Measurements from ENCODE around the gene PGAP6.
"Not testable (repeated sequence)": the region's sequence is repeated elsewhere in the genome, so short reads cannot be mapped to it uniquely, and the experiment has no call there.

PGAP6 gene

DNA sequence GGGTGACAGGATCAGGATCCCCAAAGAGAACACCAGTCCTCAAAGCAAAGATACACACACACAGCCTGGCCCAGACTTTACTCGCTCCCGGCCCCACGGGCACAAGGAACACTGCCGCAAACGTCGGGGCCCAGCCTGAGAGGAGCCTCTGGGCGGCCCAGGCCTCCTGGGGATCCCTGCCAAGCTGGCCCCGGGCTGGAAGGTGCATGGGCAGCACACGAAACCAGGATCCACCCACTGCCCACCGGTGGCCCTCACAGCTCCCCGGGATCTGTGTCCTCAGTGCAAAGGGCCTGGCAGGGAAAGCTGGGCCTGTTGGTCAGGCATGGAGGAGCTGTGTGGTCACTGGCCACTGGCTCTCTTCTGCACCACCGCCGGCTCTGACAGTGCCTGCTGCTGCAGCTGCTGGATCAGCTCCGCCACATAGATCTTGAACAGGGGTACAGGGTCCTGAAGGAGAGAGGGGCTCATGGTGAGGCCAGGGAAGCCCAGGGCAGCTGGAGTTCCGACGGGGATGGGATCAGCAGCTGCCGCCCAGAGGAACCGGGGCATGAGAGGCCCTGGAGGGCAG is 14.4 kb downstream of the PGAP6 start:
- no peak for DNase-seq (ENCODE audit: low spot score)

DNA sequence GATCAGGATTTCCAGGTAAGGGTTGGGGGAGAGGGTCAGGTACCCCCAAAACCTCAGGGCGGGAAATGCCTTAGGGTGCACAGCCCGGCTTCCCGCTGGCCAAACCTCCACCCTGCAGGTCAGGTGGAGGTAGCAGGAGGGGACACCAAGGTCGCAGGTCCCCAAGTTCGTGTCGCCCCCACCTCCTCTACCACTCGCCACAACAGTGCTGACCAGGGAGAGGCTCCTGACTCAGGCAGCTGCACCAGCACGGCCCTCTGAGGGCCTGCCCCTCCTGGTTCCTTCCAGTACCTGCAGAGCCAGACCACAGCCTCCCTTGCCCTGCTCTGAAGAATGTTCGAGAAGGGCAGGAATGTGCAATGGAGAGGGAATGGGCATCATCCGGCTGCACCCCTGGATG is 15.3 kb downstream of the PGAP6 start:
- no peak for DNase-seq (ENCODE audit: low spot score)

DNA sequence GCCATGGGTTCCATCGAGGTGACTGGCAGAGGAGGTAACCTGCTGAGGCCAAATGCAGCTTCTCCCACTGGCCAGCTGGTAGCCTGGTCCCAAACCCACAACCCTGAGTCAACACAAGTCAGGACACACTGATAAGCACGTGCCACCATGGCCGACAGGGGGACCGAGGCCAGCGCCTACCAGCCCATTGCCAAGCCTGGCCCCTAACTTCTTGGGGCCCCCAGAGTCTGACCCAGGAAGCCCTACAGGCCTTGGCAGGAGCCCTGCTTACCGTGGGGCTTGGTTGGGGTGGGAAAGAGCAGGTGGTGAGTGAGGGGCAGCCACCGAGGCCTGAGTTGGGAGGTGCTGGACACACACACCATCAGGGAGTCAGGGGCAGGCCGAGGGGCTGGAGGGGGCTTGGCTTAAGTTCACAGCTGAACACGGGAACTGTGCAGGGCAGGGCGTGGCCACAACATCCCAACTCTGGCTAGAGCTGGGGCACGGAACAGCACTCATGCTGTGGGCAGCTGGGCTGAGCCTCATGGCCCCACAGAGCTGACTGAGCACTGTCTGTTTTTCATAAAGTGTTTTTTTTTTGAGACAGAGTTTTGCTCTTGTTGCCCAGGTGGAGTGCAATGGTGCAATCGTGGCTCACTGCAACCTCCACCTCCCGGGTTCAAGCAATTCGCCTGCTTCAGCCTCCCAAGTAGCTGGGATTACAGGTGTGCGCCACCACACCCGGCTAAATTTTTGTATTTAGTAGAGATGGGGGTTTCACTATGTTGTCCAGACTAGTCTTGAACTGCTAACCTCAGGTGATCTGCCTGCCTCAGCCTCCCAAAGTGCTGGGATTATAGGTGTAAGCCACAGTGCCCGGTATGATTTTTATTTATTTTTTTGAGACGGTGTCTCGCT is 16.9 kb downstream of the PGAP6 start:
- DNase-seq (ENCODE audit: low spot score) = no peak

DNA sequence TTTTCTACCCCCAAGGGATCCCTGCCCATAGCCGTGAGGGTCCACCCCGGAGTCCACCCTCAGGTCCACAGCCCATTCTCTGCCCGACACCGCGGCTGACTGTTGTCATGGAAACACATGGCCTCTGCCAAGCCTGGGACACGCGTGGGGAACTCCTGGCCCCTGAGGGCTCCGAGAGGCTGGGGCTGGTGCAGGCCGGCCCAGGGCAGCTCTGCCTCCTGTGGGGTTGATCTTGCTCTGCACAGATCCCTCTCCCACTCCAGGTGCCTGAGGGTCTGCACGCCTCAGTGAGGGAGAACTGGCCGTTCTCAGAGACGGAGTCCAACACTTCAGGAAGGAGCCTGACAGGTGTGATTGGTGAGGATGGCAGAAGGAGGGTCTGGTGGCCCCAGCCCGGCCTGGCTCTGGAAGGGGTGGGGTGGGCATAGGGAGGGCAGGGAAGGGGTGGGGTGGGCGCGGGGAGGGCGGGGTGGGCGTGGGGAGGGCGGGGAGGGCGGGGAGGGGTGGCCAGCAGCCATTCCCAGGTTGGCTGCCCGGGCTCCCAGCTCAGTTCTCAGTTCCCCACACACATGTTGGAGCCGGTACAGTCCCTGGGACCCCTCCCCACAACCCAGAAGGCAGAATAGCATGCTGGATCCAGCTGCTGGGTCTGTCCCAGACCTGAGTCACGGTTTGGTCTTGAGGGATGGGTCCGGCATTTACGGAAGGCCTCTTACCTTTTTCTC is 17.9 kb downstream of the PGAP6 start:
- DNase-seq (ENCODE audit: low spot score) = no peak

DNA sequence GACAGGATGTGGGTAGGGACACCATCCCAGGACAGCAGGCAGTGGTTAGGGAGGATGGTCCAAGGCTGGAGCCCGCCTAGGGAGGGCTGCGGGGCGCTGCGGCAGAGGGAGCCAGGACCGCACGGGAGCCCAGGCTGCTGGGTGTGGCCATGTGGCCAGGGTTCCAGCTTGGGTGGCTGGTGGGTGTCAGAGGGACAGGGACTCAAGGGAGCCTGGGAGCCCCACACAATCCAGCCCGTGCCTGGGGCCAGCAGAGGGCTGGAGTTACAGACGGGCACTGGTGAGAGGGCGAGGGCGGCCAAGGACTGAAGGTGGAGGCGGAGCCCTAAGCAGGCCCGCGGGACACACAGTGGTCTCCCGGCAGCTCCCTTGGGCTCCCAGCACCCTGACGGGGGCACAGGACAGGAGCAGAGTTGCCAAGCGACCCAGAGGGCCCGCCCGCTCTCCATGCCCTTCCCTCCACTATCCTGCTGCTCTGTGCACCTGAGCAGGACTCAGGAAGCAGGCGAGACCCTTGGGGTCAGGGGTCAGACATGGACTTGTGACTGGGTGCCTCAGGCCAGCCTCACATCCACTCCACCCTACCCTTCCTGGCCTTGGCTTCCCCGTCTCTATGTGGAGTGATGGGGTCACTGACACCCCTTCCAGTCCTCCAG is 18.5 kb downstream of the PGAP6 start:
- DNase-seq (ENCODE audit: low spot score) = no peak

DNA sequence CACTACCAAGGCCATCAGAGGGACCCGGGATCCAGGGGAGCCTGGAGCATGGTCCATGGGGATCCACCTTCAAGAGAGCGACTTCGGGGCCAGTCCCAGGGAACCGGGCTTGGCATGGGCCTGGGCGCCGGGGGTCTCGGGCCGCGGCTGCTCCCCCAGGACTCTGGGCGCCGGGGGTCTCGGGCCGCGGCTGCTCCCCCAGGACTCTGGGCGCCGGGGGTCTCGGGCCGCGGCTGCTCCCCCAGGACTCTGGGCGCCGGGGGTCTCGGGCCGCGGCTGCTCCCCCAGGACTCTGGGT is 19.1 kb downstream of the PGAP6 start:
- not testable (repeated sequence) for DNase-seq (ENCODE audit: low spot score)

DNA sequence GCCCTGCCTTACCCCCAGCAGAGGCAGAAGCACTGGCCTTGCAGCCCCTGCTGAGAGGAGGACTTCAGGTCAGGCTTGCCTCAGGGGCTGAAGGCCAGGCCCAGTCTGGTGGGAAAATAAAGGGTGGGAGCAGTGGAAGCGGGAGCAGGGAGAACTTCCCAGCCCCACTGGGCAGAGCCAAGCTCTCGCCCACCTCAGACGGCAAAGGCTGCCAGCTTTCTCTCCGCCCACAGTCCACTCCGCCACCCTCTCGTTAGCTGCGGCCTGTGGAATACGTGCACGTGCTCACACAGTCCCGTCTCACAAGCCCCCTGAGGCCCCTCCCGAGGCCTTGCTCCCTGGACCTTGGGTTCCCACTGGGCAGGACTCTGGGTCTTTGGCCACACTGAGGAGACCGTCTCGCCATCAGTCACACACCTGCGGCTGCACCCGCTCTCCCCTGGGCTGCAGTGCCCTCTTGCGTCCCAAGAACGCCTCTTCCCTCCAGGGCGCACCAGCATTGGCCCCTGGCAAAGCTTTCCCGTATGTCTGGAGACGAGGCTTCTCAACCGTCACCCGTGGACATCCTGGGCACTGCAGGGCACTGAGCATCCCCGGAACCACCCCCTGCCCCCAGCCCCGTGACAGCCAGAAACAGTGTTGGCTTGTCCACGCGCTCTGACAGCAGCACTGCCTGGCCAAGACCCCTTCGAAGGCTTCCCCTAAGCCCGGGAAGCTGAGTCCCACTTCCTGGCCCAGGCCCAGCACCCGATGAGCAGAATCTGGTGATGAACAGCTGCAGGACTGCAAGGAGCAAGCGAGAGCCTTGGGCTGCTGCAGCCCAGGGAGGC is 19.7 kb downstream of the PGAP6 start:
- DNase-seq (ENCODE audit: low spot score) = peak; percentile 48

DNA sequence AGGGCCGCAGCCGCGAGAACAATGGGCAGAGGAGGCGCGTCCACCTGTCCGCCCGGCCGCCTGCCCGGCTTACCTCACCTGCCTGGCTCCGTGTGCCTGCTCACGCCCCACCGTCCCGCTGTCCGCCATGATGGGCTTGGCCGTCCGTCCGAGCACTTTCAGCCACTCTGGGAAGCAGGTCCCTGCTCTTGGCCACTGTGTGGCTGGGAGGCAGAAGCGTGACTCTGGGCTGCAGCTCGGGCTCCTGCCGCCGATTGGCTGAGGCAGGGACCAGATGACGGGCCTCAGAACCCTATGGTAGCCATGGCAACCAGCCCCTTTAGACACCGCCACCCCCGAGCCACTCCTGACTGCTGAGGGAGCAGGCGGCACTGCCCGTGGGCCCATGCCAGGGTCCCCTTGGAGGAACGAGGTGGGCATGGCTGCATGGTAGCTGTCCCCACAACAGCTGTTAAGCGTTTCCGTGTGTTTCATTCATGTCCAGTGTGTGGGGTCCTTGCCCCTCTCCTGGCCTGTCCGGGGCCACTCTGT is 20.4 kb downstream of the PGAP6 start:
- no peak for DNase-seq (ENCODE audit: low spot score)

DNA sequence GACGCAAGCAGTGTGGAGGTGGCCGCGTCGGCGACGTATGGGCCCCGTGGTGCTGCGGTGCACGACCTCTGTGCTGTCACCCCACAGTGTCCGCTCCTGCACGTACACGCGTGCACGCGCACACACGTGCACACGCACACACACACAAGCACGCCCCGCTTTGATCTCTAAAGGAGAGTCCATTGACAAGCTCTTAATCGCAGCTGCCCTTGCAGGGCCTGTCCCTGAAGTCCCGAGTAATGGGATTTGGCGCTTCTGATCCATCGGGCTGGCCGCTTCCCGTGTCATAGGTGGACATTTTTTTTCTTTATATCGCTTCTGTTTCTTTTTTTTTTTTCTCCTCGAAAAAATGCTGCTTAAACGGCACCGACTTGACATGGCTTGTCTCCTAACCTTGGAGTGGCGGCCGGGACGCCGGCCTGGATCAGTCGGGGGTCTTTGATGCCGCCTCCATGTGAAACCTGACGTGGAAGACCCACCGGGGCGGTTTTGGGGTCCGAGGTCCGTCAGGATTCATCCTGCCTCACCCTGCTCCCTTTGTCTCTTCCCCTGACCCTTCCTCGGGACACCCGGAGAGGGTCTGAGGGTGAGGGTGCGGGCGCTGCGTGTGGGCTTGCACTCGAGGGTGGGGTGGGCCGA is 21.0 kb downstream of the PGAP6 start:
- no peak for DNase-seq (ENCODE audit: low spot score)

DNA sequence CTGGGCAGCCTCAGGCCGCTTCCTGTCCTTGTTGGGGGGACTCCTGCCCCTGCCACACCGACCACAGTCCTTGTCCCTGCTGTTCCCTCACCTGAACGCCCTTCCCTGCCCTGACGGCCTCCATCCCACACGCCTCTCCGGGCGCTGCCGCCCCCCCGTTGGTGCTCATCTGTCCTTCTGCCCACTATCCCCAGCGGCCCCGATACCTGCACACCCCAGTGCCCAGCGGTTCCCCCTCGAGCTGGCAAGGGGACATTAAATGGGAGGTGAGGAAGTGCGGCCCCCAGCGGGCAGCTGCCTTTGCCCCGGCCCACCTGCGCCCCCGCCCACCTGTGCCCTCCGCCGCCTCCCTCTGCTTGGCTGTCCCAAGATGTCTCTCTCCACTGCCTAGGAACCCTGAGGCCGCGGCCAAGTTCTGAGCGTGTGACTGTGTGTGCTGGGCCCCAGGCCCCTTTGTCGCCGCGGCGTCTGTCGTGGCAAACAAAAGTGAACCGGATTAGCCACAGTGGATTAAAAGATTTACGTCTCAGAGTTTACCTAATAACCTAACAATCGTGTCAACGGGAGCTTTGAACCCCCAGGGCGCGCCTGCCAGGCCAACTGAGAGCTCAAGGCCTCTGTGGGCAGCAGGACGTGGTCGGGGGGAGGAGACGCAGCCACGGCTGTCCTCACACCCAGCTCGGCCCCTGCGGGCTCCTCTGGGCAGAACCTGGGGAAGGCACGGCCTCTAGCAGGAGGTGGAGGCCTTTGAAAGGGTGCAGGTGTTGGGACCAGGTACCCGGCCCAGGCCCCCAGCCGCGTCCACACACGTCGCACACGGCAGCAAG is 21.7 kb downstream of the PGAP6 start:
- no peak for DNase-seq (ENCODE audit: low spot score)

DNA sequence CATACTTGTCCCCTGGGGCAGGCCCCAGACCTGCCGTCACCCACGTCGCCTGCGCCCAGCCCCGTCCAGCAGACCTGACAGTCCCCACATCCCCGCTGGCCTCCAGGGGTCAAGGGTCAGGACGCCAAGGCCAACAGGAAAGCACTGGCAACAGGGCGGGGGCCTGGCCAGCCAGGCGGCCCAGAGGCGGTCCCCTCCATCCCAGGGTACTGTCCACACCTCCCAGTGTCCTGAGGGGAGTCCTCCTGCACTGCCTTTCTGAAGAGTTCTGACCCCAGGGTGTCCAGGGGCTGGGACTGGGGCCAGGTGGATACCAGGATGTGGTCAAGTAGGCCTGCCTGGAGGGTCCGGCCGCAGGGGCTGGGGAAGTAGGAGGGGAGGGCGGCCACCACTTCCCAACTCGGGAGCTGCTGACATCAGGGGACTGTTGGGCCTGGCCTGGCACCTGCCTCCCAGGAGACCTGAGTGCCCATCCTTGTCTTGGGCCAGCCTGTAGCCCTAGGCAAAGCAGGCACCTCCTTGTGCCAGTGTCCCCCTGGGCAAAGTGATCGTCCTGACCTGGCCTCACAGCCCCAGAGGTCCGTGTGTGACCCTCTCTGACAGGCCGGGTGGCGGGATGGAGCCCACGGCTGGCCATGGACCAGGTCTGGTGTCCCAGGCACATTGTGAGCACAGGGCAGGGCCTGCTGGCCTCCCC is 22.6 kb downstream of the PGAP6 start:
- no peak for DNase-seq (ENCODE audit: low spot score)

DNA sequence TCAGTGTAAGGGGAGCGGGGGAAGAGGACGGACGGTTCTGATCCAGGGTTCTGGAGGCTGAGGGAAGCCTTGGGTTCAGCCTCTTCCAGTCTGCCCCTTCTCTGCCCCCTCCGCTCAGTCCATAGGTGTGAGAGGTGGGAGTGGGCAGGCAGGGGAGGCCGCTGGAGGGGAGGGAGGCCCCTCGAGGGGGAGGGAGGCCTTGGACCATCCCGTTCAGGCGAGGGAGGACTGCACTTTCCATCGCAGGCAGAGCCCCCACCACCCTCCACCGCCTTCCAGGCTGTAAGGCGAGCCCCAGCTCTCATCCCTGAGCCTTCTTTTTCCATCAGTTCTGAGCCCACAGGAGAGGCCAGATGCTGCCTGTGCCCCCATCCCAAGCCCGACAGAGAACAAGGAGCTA is 25.0 kb downstream of the PGAP6 start:
- no peak for DNase-seq (ENCODE audit: low spot score)

DNA sequence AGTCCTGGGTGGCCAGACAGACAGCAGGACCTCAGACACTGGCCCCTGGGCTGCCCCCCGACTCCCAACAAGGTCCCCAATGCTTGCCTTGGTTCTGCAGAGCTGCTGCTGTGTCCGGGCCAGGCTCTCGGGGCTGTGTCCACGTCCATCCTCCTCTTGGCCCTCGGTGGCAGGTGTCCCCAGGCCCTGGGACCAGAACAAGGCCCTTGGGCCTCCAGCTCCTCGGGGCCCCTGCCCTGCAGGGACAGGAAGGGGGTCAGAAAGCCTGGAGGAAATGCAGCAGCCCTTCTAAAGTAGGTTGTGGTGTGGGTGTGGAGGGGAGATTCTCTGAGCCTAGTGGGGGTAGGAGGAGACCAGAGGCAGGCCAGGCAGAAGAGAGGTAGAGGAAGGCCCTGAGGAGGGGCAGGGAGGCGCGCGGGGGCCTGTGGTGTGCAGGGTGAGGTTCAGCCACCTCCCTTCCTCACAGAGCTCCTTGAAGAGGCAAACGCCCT is 26.8 kb downstream of the PGAP6 start:
- DNase-seq (ENCODE audit: low spot score) = no peak

DNA sequence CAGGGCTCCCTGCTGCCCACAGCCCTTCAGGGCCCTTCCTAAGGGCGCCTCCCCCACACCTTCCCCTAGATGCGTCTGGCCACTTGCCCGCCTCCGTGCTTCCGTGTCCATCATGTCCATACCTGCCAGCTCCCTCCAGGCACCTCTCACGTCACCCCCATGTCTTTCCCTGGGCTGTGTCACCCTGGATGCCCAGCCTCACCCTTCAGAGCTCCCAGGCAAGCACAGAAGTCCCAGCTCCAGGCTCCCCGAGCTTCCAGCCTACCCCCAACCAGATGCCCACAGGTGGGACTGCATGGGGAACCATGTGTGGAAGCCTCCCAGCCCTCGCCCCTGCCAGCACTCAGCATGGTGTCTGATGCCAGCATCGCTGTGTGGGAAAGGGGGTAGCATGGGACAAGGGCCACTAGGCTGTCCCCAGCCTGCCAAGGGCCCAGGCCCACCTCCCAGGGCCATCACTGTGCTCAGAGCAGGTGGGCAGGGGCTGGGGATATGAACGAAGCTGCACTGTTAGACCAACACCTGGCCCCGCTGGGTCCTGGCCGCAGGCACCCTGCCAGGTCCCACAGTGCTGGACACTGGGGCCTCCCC is 27.4 kb downstream of the PGAP6 start:
- no peak for DNase-seq (ENCODE audit: low spot score)

DNA sequence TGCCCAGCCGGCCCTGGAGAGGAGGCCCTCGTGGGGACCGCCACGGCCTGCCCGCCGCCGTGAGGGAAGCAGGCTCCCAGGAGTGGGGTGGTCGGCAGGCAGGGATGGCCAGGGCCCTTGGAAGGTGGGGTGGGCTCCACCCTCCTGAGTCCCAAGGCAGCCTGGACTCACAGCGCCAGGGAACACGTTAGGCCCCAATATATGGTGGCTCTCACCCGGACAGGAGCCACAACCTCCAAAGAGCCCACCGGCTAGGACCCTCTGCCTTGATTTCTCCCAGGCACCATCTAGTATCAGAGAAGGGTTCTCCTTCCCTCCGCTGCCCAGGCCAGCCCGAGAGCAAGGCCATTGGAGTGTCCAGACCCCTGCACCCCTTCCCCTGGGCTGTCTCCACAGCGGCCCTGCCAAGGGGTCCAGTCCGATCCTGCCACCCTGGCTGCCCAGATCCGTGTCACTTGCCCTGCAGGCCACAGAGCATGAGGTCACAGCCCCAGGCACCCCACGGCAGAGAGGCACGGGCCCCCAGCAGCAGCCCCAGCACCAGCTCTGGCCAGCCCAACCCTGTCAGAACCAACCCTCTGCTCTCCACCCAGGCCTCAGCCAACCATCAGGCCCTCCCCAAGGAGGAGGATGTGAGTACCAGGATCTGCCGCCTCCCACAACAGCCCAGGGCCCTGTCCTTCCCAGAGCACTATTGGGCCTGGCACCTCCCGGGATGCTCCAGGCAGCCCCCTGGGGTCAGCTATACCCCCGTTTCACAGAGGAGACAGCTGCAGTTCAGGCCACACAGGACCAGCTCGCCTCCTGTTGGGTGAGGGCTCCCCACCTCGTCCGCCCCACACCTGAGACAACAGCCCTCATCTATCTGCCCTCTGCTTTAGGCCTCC is 28.1 kb downstream of the PGAP6 start:
- no peak for DNase-seq (ENCODE audit: low spot score)

DNA sequence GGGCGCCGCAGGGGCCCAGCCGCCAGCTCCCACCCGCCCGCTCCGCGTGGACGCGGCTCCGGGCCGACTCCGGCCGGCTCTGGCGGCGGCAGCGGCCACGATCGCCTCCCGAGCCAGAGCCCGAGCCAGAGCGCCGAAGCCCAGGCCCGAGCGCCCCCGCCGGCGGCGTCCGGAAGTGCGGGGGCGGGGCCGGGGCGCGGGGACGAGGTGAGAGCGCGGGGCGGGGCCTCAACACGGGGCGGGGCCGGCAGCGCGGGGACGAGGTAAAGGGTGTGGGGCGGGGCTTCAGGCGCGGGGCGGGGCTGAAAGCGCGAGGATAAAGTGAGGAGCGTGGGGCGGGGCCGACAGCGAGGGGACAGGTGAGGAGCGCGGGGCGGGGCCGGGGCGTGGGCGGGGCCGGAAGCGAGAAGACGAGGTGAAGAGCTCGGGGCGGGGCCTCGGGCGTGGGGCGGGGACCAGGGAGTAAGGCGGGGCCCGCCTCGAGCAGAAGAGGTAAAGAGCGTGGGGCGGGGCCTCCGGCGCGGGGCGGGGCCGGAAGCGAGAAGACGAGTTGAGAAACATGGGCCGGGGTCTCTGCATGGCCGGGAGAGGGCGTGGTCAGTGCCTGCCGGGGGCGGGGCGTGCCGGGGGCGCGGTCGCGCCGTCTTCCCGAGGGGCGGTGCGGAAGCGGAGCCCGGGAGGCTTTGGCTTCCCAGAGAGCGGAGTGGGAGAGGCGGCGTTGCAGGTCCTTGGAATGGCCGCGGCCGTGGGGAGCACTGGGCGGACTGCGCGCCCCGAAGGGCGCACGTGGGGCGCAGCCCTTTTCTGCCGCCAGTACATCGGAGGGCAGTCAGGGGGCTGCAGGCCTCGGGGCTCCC is 29.0 kb downstream of the PGAP6 start, which contains the start of gene AXIN1:
AXIN1 (minus strand) TSS at position 177 of the 857 bp plus-strand sequence. CDS start 5,698 bp downstream, outside the sequence.
- peak; percentile 95 for DNase-seq (ENCODE audit: low spot score)
